ENCODE data around the gene IFITM2.

DNA sequence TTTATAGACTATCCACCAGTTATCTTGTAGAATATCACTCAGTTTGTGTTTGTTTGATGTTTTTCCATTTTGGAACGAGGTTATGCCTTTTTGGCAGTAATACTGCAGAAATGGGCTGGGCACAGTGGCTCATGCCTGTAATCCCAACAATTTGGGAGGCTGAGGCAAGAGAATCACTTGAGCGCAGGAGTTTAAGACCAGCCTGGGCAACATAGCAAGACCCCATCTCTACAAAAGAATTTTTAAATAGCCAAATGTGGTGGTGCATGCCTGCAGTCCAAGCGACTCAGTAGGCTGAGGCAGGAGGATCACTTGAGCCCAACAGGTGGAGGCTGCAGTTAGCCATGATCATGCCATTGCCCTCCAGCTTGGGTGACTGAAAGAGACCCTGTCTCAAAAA lies 38.9 kb downstream of the IFITM2 start:
- TF ChIP-seq, protein P1, sequence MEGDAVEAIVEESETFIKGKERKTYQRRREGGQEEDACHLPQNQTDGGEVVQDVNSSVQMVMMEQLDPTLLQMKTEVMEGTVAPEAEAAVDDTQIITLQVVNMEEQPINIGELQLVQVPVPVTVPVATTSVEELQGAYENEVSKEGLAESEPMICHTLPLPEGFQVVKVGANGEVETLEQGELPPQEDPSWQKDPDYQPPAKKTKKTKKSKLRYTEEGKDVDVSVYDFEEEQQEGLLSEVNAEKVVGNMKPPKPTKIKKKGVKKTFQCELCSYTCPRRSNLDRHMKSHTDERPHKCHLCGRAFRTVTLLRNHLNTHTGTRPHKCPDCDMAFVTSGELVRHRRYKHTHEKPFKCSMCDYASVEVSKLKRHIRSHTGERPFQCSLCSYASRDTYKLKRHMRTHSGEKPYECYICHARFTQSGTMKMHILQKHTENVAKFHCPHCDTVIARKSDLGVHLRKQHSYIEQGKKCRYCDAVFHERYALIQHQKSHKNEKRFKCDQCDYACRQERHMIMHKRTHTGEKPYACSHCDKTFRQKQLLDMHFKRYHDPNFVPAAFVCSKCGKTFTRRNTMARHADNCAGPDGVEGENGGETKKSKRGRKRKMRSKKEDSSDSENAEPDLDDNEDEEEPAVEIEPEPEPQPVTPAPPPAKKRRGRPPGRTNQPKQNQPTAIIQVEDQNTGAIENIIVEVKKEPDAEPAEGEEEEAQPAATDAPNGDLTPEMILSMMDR (IDR thresholded peaks at IDR 0.05) = no peak
- no peak for TF ChIP-seq POLR2A (IDR thresholded peaks at IDR 0.05)

Data from uterus (tissue), 2 donors.